ENCODE data around the gene TAF3. TPM values are rescaled to one million over a fixed set of nuclear protein-coding genes. Genes with fewer than 3 reads are reported as not detected.

TAF3 gene
- total RNA-seq, 1 donor from 2014 or later, result 8.5 TPM

DNA sequence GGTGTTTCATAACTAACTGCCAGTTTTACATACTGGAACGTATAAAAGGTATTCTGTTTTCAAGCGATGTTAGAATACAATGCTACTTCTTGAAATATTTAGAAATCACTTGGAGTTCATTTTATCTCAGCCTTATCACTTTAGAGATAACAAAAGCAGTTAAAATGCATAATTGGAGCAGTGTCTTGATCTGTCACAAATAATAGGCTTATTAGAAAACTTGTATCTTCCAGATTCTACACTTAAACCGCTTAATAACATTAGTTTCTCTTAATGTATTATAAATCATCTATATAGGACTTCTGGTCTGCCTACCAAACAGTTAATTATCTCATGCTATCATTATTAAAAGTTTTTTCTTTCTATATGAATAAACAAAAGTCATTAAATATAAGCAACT, 104.4 kb downstream of the TAF3 start:
- Histone ChIP-seq H3K27ac (no peak overlapping the region), H3K36me3 (no peaks in the 10 kb centered on the region), H3K27me3 (no peaks in the 10 kb centered on the region), H3K4me1 (no peaks in the 10 kb centered on the region), H3K9me3 (no peaks in the 10 kb centered on the region), H3K4me3 (no peak overlapping the region)
- no peak for DNase-seq (ENCODE audit: low spot score in 2 of 2)
- intact Hi-C loops (cut with DNase I), result no loop called here
- TF ChIP-seq, protein P1, sequence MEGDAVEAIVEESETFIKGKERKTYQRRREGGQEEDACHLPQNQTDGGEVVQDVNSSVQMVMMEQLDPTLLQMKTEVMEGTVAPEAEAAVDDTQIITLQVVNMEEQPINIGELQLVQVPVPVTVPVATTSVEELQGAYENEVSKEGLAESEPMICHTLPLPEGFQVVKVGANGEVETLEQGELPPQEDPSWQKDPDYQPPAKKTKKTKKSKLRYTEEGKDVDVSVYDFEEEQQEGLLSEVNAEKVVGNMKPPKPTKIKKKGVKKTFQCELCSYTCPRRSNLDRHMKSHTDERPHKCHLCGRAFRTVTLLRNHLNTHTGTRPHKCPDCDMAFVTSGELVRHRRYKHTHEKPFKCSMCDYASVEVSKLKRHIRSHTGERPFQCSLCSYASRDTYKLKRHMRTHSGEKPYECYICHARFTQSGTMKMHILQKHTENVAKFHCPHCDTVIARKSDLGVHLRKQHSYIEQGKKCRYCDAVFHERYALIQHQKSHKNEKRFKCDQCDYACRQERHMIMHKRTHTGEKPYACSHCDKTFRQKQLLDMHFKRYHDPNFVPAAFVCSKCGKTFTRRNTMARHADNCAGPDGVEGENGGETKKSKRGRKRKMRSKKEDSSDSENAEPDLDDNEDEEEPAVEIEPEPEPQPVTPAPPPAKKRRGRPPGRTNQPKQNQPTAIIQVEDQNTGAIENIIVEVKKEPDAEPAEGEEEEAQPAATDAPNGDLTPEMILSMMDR (IDR thresholded peaks at IDR 0.05), result no peak

DNA sequence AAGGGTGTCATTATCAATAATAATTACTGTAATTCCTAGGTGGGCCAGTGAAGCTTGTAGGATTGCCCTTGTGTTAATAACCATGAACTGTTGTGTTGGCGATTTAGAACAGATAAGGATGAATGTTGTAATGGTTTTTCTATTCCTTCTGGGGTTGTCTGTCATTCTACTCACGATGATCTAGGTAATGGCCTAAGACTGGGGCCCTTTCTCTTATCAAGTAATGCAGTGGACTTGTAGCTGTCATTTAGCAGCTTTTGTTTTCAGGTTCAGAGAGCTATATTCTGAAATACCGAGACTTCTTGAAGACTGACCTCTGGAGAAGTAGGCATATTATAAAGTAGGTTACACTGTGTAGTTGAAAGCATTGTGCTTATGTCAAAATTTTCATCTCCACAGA, 110.2 kb downstream of the TAF3 start:
- no peak overlapping the region for H3K4me3 ChIP-seq
- TF ChIP-seq, protein P1 (IDR thresholded peaks at IDR 0.05), result no peak
- intact Hi-C loops (cut with DNase I), result no loop called here
- no peaks in the 10 kb centered on the region for H3K36me3 ChIP-seq
- H3K27ac ChIP-seq, result no peak overlapping the region
- no peaks in the 10 kb centered on the region for H3K4me1 ChIP-seq
- no peaks in the 10 kb centered on the region for H3K27me3 ChIP-seq
- no peak for DNase-seq (ENCODE audit: low spot score in 2 of 2)
- no peaks in the 10 kb centered on the region for H3K9me3 ChIP-seq

DNA sequence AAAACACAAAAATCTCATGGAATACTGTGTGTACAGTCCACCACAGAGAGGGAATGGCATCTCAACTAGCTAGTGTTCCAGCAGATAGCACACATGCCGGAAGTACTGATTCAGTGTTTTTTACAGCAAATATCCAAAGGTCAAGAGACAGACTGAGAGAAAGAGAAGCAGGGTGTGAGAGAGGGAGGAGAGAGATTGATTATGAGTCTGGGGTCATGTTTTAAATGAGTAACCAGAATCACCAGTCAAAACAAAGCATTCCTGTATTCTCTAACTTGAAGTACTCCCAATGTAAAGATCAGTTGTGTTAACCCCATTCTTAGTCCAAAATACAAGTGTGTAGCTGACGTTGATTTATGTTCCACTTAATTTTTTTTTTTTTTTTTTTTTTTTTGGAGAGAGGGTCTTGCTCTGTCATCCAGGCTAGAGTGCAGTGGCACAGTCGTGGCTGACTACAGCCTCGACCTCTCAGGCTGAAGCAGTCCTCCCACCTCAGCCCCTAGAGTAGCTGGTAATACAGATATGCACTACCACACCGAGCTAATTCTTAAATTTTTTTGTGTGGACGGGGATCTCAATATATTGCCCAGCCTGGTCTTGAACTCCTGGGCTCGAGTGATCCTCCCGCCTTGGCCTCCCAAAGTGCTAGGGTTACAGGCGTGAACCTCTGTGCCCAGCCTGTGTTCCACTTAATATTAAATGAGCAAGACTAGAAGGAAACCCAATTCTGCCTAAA, 114.2 kb downstream of the TAF3 start:
- intact Hi-C loops (cut with DNase I), result no loop called here
- TF ChIP-seq, protein P1 (IDR thresholded peaks at IDR 0.05), result no peak
- H3K27me3 ChIP-seq, result no peaks in the 10 kb centered on the region
- H3K27ac ChIP-seq, result no peak overlapping the region
- no peaks in the 10 kb centered on the region for H3K4me1 ChIP-seq
- DNase-seq (ENCODE audit: low spot score in 2 of 2), result no peak
- no peak overlapping the region for H3K4me3 ChIP-seq
- H3K9me3 ChIP-seq, result no peaks in the 10 kb centered on the region
- H3K36me3 ChIP-seq, result no peaks in the 10 kb centered on the region

DNA sequence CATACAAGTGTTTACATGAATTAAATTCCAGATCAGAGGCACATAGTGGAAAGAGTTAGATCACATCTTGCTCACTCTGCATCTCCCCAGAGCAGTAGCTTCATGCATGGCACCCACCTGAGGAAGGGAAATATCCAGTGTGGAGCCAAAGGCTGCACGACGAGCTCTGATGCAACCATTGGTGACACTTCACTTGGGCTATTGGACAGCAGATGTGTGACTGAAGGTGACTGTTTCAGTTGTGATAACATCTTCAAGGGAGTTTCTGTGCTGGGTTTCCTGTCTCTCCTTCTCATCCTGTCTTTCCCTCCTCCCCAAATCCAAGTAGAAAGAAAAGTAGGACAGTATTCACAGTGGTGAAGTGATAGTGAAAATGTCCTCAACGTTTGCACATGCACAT, 115.0 kb downstream of the TAF3 start:
- TF ChIP-seq, protein P1 (IDR thresholded peaks at IDR 0.05), result no peak
- no peaks in the 10 kb centered on the region for H3K36me3 ChIP-seq
- no peak for DNase-seq (ENCODE audit: low spot score in 2 of 2)
- no peaks in the 10 kb centered on the region for H3K4me1 ChIP-seq
- no peaks in the 10 kb centered on the region for H3K27me3 ChIP-seq
- intact Hi-C loops (cut with DNase I), result no loop called here
- H3K27ac ChIP-seq, result no peak overlapping the region
- no peak overlapping the region for H3K4me3 ChIP-seq
- H3K9me3 ChIP-seq, result no peaks in the 10 kb centered on the region

DNA sequence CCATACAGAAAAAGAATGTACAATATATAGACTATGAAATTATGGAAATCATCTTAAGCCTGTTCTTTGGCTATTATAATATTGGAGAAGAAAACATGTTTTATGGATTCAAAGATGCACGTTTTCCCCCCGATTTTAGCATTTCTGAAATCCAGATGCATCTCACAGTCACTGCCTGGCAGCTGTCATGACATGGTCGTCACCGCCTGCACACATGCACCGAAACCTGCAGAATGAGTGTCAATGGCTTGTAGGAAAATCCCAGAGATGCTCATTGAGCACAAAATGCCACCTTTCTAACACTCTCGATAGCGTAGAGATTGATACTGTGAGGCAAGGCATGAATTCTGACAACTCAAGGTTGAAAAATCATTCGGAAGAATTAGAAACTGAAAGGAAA, 115.5 kb downstream of the TAF3 start:
- Histone ChIP-seq H3K36me3 (no peaks in the 10 kb centered on the region), H3K27me3 (no peaks in the 10 kb centered on the region), H3K9me3 (no peaks in the 10 kb centered on the region), H3K27ac (no peak overlapping the region), H3K4me3 (no peak overlapping the region), H3K4me1 (no peaks in the 10 kb centered on the region)
- TF ChIP-seq, protein P1 (IDR thresholded peaks at IDR 0.05), result no peak
- intact Hi-C loops (cut with DNase I), result no loop called here
- DNase-seq (ENCODE audit: low spot score in 2 of 2), result no peak

All from ascending aorta (tissue), 2 donors.